Measurements from ENCODE around the gene HNF1A.
A peak's percentile ranks its signal among the peaks of the same experiment; 100 is the strongest.

The HNF1A gene

GRCh38 chr12:120990487-120991055, 12.2 kb downstream of the HNF1A start:
- ATAC-seq: no peak
- no peaks in the 10 kb centered on the region for H3K36me3 Mint-ChIP-seq (ENCODE audit: low read depth)
- H3K27ac Mint-ChIP-seq: no peak overlapping the region
- no peaks in the 10 kb centered on the region for H3K4me1 Mint-ChIP-seq
- H3K9me3 Mint-ChIP-seq: no peaks in the 10 kb centered on the region
- no peak overlapping the region for H3K4me3 Mint-ChIP-seq
- H3K27me3 Mint-ChIP-seq: peaks cover 6% of the 10 kb centered on the region
- DNase-seq: no peak

- Mint-ChIP-seq H3K36me3 (ENCODE audit: low read depth) (no peaks in the 10 kb centered on the region), H3K9me3 (no peaks in the 10 kb centered on the region), H3K4me1 (no peaks in the 10 kb centered on the region), H3K27ac (no peak overlapping the region), H3K27me3 (peaks cover 8% of the 10 kb centered on the region), H3K4me3 (no peak overlapping the region)
- DNase-seq (no peak), ATAC-seq (no peak)
Observed at GRCh38 chr12:120991965-120992364, 13.6 kb downstream of the HNF1A start.

- DNase-seq: no peak
- Mint-ChIP-seq H3K27ac (no peak overlapping the region), H3K4me1 (no peaks in the 10 kb centered on the region), H3K9me3 (no peaks in the 10 kb centered on the region), H3K27me3 (peaks cover 8% of the 10 kb centered on the region), H3K36me3 (ENCODE audit: low read depth) (no peaks in the 10 kb centered on the region), H3K4me3 (no peak overlapping the region)
- ATAC-seq: no peak
Observed at GRCh38 chr12:120992989-120993388, 14.6 kb downstream of the HNF1A start.

DNA sequence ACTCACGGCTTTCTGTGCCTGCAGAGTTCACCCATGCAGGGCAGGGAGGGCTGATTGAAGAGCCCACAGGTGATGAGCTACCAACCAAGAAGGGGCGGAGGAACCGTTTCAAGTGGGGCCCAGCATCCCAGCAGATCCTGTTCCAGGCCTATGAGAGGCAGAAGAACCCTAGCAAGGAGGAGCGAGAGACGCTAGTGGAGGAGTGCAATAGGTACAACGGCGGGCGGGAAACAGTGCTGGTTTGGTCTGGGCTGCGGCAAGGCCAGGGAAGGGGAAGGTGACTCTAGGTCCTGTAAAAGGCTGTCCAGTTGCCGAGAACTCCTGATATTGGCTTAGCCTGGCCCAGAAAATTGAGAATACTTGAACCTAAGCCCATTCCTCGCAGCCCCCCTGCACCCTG, 15.2 kb downstream of the HNF1A start:
- no peak overlapping the region for H3K4me3 Mint-ChIP-seq
- no peak for DNase-seq
- H3K4me1 Mint-ChIP-seq: no peaks in the 10 kb centered on the region
- H3K9me3 Mint-ChIP-seq: no peaks in the 10 kb centered on the region
- no peak overlapping the region for H3K27ac Mint-ChIP-seq
- ATAC-seq: no peak
- no peaks in the 10 kb centered on the region for H3K36me3 Mint-ChIP-seq (ENCODE audit: low read depth)
- peaks cover 6% of the 10 kb centered on the region for H3K27me3 Mint-ChIP-seq

GRCh38 chr12:120994059-120994458, 15.7 kb downstream of the HNF1A start:
- DNase-seq: no peak
- no peak overlapping the region for H3K4me3 Mint-ChIP-seq
- no peak overlapping the region for H3K27ac Mint-ChIP-seq
- no peaks in the 10 kb centered on the region for H3K4me1 Mint-ChIP-seq
- H3K27me3 Mint-ChIP-seq: peaks cover 6% of the 10 kb centered on the region
- H3K36me3 Mint-ChIP-seq (ENCODE audit: low read depth): no peaks in the 10 kb centered on the region
- no peaks in the 10 kb centered on the region for H3K9me3 Mint-ChIP-seq
- ATAC-seq: no peak

- no peak for ATAC-seq
- no peak overlapping the region for H3K4me3 Mint-ChIP-seq
- H3K4me1 Mint-ChIP-seq: no peaks in the 10 kb centered on the region
- H3K27me3 Mint-ChIP-seq: peaks cover 6% of the 10 kb centered on the region
- H3K27ac Mint-ChIP-seq: no peak overlapping the region
- H3K9me3 Mint-ChIP-seq: no peaks in the 10 kb centered on the region
- H3K36me3 Mint-ChIP-seq (ENCODE audit: low read depth): no peaks in the 10 kb centered on the region
- DNase-seq: no peak
Observed at GRCh38 chr12:120994589-120995337, 16.4 kb downstream of the HNF1A start.

DNA sequence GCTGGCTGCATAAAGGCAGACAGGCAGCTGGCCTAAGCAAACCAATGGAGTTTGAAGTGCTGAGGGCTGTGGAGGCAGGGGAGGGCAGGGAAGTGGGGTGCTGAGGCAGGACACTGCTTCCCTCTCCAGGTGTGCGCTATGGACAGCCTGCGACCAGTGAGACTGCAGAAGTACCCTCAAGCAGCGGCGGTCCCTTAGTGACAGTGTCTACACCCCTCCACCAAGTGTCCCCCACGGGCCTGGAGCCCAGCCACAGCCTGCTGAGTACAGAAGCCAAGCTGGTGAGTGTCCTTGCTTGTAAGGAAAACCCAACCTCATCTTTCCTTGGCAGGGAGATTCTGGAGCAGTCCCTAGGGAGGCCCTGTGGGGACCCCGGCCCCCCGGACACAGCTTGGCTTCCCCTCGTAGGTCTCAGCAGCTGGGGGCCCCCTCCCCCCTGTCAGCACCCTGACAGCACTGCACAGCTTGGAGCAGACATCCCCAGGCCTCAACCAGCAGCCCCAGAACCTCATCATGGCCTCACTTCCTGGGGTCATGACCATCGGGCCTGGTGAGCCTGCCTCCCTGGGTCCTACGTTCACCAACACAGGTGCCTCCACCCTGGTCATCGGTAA, 17.9 kb downstream of the HNF1A start:
- no peaks in the 10 kb centered on the region for H3K4me1 Mint-ChIP-seq
- H3K27ac Mint-ChIP-seq: no peak overlapping the region
- H3K9me3 Mint-ChIP-seq: no peaks in the 10 kb centered on the region
- no peak for DNase-seq
- peaks cover 2% of the 10 kb centered on the region for H3K36me3 Mint-ChIP-seq (ENCODE audit: low read depth)
- H3K4me3 Mint-ChIP-seq: no peak overlapping the region
- no peak for ATAC-seq
- peaks cover 6% of the 10 kb centered on the region for H3K27me3 Mint-ChIP-seq

DNA sequence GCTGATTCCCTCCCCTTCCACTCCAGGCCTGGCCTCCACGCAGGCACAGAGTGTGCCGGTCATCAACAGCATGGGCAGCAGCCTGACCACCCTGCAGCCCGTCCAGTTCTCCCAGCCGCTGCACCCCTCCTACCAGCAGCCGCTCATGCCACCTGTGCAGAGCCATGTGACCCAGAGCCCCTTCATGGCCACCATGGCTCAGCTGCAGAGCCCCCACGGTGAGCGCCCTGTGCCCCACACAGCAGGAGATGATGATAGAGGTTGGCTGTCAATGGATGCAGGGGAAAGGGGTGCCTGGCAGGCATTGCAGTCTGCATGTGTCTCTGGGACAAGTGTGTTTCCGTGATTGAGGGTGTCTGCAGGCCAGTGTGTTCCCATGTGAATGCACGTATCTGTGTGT, 19.1 kb downstream of the HNF1A start:
- peaks cover 6% of the 10 kb centered on the region for H3K27me3 Mint-ChIP-seq
- no peak for ATAC-seq
- DNase-seq: no peak
- no peaks in the 10 kb centered on the region for H3K4me1 Mint-ChIP-seq
- no peaks in the 10 kb centered on the region for H3K9me3 Mint-ChIP-seq
- H3K27ac Mint-ChIP-seq: no peak overlapping the region
- H3K4me3 Mint-ChIP-seq: no peak overlapping the region
- peaks cover 3% of the 10 kb centered on the region for H3K36me3 Mint-ChIP-seq (ENCODE audit: low read depth)

DNA sequence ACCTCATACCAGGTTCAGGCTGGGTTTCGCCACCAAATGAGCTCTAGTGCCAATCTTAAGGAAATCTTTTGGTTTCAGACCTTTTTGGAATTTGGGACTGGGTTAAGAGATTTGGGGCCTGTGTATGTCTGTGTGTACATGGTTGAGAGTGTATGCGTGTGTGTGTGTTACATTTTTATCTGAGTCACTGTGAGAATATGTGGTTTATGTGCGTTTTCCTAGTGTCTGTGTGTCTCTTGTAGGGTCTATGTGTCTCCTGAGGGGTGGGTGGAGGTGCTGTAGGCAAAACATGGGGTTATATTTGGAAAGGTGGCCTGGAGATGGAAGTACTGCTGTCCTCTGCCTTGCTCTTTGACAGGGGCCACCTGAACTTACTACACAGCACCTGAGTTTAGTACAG, 20.1 kb downstream of the HNF1A start:
- H3K36me3 Mint-ChIP-seq (ENCODE audit: low read depth): peaks cover 9% of the 10 kb centered on the region
- no peaks in the 10 kb centered on the region for H3K4me1 Mint-ChIP-seq
- H3K4me3 Mint-ChIP-seq: no peak overlapping the region

DNA sequence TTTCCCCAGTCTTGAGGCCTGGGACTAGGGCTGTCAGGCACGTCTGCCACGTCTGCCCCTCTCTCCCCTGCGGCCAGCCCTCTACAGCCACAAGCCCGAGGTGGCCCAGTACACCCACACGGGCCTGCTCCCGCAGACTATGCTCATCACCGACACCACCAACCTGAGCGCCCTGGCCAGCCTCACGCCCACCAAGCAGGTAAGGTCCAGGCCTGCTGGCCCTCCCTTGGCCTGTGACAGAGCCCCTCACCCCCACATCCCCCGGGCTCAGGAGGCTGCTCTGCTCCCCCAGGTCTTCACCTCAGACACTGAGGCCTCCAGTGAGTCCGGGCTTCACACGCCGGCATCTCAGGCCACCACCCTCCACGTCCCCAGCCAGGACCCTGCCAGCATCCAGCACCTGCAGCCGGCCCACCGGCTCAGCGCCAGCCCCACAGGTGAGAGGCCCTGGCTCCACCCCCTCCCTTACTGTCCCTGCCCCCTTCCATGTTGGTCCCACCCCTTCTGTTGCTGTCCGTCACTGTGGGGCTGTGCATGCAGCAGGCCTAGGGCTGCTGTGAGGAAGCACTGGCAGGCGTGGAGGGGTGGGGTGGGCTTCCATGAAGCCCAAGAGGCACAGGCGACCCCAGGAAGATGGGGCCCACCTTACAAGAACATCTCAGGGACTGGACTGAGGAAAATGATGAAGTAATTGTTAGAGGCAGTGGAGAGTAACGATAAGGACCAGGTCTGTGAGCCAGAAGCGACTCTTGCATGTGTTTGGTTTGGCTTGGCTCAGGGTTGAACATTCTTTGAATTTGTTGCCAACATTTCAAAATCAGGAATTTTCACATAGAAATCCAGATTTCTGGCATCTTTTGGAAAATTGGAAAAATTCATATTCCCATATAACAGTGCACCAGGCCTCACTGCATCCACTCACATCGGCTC, 21.1 kb downstream of the HNF1A start:
- H3K4me3 Mint-ChIP-seq: no peak overlapping the region
- no peaks in the 10 kb centered on the region for H3K9me3 Mint-ChIP-seq
- H3K4me1 Mint-ChIP-seq: no peaks in the 10 kb centered on the region
- no peak overlapping the region for H3K27ac Mint-ChIP-seq
- no peak for ATAC-seq
- H3K36me3 Mint-ChIP-seq (ENCODE audit: low read depth): peaks cover 15% of the 10 kb centered on the region
- DNase-seq: no peak
- peaks cover 6% of the 10 kb centered on the region for H3K27me3 Mint-ChIP-seq

More for the DNA sequence above, 20.1 kb downstream of the HNF1A start:
- DNase-seq (no peak), ATAC-seq (no peak)
- Mint-ChIP-seq H3K9me3 (no peaks in the 10 kb centered on the region), H3K27ac (no peak overlapping the region), H3K27me3 (peaks cover 6% of the 10 kb centered on the region)

DNA sequence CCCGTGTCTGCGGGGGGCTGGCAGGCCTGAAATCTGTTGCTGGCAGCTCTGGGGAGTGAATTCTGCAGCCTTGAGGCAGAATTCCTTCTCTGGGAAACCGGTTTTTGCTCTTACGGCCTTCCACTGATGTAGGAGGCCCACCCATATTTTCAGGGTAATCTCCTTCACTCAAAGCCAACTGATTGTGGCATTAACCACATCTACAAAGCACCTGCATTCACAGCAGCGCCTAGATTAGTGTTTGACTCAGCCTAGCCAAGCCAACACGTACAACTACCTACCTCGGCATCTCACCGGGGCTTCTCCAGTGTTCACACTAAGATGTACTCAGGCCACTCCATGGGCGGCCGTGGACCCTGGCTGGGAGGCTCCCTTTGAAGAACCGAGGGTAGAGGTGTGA, 22.2 kb downstream of the HNF1A start:
- Mint-ChIP-seq H3K4me1 (no peaks in the 10 kb centered on the region), H3K27ac (no peak overlapping the region), H3K36me3 (ENCODE audit: low read depth) (peaks cover 24% of the 10 kb centered on the region), H3K27me3 (peaks cover 2% of the 10 kb centered on the region), H3K9me3 (no peaks in the 10 kb centered on the region), H3K4me3 (no peak overlapping the region)
- no peak for DNase-seq
- ATAC-seq: peak; percentile 12

DNA sequence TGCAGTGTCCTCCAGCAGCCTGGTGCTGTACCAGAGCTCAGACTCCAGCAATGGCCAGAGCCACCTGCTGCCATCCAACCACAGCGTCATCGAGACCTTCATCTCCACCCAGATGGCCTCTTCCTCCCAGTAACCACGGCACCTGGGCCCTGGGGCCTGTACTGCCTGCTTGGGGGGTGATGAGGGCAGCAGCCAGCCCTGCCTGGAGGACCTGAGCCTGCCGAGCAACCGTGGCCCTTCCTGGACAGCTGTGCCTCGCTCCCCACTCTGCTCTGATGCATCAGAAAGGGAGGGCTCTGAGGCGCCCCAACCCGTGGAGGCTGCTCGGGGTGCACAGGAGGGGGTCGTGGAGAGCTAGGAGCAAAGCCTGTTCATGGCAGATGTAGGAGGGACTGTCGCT, 22.7 kb downstream of the HNF1A start:
- Mint-ChIP-seq H3K4me3 (no peak overlapping the region), H3K4me1 (no peaks in the 10 kb centered on the region), H3K27ac (no peak overlapping the region), H3K9me3 (no peaks in the 10 kb centered on the region), H3K27me3 (no peaks in the 10 kb centered on the region), H3K36me3 (ENCODE audit: low read depth) (peaks cover 25% of the 10 kb centered on the region)
- no peak for DNase-seq
- ATAC-seq: no peak

DNA sequence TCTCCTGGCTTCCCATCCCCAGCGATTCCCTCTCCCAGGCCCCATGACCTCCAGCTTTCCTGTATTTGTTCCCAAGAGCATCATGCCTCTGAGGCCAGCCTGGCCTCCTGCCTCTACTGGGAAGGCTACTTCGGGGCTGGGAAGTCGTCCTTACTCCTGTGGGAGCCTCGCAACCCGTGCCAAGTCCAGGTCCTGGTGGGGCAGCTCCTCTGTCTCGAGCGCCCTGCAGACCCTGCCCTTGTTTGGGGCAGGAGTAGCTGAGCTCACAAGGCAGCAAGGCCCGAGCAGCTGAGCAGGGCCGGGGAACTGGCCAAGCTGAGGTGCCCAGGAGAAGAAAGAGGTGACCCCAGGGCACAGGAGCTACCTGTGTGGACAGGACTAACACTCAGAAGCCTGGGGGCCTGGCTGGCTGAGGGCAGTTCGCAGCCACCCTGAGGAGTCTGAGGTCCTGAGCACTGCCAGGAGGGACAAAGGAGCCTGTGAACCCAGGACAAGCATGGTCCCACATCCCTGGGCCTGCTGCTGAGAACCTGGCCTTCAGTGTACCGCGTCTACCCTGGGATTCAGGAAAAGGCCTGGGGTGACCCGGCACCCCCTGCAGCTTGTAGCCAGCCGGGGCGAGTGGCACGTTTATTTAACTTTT, 23.6 kb downstream of the HNF1A start:
- ATAC-seq (no peak), DNase-seq (no peak)
- no peaks in the 10 kb centered on the region for H3K27me3 Mint-ChIP-seq
- no peak overlapping the region for H3K4me3 Mint-ChIP-seq
- no peaks in the 10 kb centered on the region for H3K9me3 Mint-ChIP-seq
- H3K27ac Mint-ChIP-seq: no peak overlapping the region
- no peaks in the 10 kb centered on the region for H3K4me1 Mint-ChIP-seq
- peaks cover 28% of the 10 kb centered on the region for H3K36me3 Mint-ChIP-seq (ENCODE audit: low read depth)

DNA sequence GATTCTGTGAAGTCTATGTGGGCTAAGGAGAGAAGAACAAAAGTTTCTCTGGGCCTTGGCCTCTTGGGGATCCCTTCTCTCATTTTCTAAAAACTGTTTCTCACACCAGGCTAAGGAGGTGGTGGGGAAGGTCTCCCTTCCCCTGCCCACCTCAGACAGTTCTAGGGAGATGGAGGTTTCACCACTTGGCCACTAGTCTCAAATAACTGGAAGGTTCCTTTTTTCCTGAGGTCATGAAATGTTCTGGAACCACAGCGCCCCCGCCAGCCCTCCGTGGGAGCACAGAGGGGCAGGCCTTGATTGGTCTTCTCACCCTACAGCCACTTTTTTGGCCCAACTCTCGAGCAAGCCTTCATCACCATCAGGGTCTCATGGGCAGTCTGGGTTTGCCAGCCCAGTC, 25.3 kb downstream of the HNF1A start:
- no peaks in the 10 kb centered on the region for H3K9me3 Mint-ChIP-seq
- no peak overlapping the region for H3K27ac Mint-ChIP-seq
- H3K4me1 Mint-ChIP-seq: no peaks in the 10 kb centered on the region
- H3K36me3 Mint-ChIP-seq (ENCODE audit: low read depth): peaks cover 33% of the 10 kb centered on the region
- DNase-seq (no peak), ATAC-seq (no peak)
- no peak overlapping the region for H3K4me3 Mint-ChIP-seq
- no peaks in the 10 kb centered on the region for H3K27me3 Mint-ChIP-seq
